GM10847 (cell line): ENCODE measurements around the gene TMEM245.
A peak's percentile ranks its signal among the peaks of the same experiment; 100 is the strongest.

Source experiments
- POLR2A ChIP-seq: IDR thresholded peaks from 2 replicates; pipeline ENCODE4 v1.6.1; 2011; ENCODE audit not compliant: insufficient read length; ENCODE audit errors: extremely low read depth

The TMEM245 gene

DNA sequence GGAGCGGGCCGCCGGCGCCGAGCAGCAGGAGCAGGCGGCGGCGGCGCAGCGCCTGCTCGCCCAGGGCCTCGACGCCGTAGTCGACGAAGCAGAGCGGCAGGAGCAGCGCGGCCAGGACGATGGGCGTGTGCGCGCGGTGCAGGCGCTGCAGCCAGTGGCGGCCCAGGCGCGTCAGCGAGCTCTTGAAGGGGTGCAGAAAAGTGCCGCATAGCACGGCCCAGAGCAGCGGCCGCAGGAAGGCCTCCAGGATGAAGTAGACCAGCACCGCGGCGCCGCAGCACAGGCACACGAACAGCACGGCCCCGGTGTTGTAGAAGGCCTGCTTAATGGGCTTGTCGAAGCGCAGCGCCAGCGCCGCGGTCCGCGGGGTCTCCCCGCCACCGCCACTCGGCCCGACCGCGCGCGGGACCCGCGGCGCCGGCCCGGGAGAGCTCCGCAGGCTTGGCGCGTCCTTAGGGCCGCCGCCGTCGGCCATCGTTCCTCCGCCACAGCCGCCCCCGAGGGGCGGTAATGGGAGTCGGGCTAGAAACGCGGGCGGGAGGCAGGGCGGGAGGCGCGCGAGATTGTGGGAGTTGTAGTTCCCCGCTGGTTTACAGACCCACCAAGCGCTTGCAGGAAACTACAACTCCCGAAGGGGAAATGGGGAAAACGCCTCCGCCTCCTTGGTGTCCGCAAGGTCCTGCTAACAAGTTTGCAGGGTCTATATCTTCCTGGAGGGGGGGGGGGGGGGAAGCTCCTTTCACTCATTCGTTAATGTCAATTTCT lies at the start of gene TMEM245:
TSS of gene TMEM245 (minus strand) at position 509 of the 765 bp plus-strand sequence. CDS start at position 475, 34 bp downstream.
- peak; percentile 81 for TF ChIP-seq POLR2A

DNA sequence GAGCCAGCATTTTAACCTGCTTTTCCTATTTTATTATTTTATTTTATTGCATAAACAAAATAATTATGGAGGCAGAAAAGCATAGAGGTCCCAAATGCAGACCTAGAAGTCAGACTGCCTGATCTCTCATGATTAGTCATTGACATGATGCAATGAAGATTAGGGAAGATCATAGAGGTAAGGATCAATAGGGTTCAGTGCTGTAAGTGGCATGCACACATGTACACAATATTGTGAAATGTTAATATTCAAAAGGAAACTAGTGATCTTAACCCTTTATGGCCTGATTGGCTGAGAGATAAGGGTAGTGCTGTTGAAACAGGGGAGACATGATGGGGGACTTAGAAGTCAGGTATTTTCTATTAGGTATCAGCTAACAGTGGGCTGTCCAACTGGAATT lies 48.4 kb upstream of the TMEM245 start:
- TF ChIP-seq POLR2A = no peak

DNA sequence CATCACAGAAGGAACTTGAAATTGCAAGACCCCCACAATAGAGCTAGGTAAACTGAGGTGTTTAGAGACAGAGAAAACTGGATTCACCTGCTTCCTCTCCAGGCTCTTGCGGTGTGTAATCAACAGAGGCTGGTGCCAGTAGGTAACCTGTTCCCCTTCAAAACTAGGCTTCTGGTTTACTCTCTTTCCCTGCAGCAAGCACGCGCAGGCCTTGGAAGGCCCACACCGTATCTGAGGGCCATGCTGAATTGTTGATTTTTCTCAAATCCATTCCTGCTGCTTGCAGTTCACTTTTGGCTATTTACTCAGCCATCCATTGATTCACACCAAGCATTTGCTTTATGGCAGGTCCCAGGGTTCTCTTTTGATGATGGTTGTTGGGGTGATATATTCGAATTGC lies 48.0 kb upstream of the TMEM245 start:
- TF ChIP-seq POLR2A = no peak

DNA sequence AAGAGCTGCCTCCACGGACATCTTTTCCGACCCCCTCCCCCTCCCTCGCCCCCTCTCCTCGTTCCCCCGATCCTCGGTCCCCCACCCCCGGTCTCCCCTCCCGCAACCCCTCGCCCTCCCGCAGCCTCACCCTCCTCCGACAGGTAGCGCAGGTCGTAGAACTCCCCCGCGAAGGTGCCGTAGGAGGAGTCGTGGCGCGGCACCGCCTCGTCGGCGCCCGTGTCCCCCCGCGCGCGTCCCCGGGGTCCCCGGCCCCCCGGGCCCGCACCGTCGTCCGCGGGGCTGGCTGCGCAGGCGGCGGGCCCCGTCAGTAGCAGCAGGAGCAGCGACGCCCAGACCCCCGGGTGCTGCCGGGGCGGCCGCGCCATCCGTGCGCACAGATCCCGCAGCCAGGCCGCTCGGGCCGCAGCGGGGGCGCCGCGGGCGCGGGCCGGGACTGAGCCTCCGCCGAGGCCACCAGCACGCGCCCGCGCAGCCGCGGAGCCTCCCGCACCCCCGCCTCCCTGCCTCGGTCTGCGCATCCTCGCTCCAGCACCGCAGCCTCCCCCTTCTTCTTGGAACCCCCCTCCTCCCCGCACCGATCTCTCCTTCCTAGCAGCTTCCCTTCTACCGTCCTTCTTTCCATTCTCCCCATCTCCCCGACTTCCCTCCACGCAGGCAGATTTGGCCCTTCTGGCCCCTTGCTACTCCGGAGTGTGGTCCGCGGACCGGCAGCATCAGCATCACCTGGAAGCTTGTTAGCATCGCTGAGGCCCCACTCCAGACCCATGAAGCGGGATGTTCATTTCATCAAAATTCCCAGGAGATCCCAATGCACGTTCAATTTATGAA lies 47.2 kb upstream of the TMEM245 start, which contains the start of gene FRRS1L:
TSS of gene FRRS1L (minus strand) at position 479 of the 831 bp plus-strand sequence. CDS start at position 368, 111 bp downstream.
- TF ChIP-seq POLR2A = no peak

DNA sequence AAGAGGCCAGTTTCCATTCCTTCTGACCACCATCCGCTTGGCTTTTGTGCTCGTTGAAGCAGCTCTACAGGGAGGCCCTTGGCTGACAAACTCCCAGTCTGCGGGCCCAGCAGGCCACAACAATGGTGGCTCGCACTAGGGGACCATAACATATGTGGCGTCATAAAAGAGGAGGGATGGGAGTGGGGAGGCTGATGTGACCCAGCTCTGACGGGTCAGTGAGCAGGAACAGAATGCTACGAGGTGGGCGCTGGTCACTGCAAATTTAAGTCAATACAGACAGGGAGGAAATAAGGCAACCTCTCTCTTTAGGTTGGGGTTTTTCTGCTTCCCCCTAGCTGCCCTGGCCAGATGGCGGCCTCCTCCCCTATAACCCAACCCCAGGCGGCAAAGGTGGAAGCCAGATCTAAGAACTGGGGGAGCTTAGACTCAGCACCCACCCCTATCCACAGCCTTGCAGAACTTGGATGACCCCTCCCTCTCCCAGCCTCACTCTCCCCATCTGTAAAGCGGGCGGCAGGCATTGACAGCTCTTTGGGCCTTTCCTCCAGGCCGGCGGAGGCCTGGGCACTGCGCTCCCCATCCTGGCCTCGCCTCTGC lies 46.5 kb upstream of the TMEM245 start:
- TF ChIP-seq POLR2A = no peak

DNA sequence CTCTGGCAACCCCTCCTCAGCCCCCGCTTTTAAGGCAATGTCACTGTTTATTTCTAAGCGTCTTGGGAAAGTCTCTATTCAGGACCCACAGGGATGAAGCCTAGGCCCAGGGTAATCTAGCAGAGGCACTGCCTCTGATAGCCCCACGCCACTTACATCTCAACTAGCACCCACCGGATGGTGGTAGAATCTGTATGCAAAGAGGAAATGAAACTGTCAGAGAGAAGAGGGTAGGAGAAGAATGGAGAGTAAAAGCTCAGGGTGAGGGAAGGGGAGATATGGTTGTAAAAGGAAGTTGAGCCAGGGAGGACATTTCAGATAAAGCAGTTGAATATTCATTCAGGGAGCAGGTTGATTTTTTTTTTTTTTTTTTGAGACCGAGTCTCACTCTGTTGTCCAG lies 44.3 kb upstream of the TMEM245 start:
- TF ChIP-seq POLR2A = no peak

DNA sequence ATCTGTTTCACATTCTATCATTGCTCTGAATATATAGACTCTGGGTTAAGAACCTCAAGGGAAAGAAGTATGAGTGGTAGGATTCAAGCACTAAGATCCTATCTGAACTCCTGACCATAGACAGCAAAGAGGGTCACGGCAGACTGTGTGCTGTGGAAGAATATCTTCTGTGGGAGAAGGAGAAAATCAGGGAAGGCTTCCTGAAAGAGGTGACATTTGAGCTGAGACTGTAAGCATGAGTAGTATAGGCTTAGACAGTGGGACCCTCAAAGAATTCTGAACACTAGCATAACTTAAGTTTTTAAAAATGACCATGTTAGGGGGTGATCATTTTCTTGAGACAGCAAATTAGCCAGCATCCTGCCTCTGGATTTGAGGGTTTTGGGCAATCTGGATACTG lies 43.4 kb upstream of the TMEM245 start:
- no peak for TF ChIP-seq POLR2A

DNA sequence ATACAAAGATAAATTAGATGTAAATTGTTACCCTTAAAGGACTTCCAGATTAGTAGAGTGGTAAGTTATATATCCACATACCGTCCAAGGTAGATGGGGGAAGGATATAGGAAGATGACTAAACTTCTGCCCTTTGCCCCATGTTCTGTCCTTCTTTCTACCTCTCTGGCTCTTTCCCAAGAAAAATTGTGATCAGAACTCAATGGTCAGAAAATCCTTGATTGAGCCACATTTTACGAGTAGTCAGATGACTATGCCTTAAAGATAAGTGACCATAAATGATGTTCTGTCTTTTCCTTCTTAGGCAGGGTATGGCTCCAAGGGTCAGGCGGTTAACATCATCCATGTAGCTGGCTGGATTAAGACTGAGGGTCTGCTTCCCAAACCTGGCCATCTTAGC lies 42.9 kb upstream of the TMEM245 start:
- TF ChIP-seq POLR2A = no peak

DNA sequence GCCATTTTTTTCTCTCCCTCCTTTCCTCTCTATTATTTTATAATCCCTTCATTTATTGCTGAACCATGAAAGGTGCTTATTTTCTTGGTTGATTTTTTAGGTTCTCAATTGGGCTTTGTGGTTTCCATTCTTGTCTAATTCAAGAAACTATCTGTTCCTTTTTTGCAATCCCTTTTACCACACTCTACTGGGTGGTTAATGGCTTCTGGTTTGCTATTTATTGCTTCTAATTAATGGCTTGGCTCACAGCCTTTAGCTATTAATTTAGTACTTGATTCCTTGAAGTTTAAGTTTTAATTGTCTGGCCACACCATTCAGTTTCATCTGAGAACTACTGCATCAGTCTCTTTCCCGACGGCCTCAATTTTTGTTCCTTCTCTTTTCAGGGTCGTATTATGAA lies 41.7 kb upstream of the TMEM245 start:
- TF ChIP-seq POLR2A = no peak

DNA sequence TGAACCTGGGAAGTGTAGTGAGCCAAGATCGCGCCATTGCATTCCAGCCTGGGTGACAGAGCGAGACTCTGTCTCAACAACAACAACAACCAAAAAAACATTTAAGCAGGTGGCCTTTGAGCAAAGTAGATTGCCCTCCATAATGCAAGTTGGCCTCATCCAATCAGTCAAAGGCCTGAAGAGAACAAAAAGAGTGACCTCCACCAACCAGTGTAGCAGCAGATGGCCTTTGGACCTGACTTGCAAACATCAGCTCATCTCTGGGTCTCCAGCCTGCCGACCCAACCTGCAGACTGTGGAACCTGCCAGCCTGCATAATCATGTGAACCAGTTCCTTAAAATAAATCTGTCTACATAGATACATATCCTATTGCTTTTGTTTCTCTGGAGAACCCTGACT lies 39.8 kb upstream of the TMEM245 start:
- TF ChIP-seq POLR2A = no peak

DNA sequence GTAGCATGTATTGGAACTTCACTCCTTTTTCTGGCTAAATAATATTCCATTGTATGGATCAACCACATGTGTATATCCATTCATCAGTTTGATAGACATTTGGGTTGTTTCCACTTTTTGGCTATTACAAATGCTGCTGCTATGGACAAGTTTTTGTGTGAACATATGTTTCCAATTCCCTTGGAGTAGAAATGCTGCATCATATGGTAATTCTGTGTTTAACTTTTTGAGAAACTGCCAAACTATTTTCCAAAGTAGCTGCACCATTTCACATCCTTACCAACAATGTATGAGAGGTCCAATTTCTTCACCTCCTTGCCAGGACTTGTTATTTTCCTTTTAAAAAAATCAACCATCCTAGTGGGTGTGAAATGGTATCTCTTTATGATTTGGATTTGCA lies 38.9 kb upstream of the TMEM245 start:
- TF ChIP-seq POLR2A = no peak

DNA sequence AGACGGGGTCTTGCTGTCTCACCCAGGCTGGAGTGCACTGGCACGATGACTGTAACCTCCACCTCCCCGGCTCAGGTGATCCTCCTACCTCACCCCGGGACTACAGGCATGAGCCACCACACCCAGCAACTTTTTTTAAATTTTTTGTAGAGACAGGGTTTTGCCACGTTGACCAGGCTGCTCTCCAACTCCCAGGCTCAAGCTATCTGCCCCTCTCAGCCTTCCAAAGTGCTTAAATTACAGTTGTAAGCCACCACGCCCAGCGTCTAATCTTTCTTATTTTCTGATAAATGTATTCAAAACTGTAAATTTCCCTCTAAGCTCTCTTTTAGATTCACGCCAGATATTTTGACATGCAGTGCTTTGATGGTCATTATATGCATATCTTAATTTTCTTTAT lies 37.0 kb upstream of the TMEM245 start:
- TF ChIP-seq POLR2A = no peak

DNA sequence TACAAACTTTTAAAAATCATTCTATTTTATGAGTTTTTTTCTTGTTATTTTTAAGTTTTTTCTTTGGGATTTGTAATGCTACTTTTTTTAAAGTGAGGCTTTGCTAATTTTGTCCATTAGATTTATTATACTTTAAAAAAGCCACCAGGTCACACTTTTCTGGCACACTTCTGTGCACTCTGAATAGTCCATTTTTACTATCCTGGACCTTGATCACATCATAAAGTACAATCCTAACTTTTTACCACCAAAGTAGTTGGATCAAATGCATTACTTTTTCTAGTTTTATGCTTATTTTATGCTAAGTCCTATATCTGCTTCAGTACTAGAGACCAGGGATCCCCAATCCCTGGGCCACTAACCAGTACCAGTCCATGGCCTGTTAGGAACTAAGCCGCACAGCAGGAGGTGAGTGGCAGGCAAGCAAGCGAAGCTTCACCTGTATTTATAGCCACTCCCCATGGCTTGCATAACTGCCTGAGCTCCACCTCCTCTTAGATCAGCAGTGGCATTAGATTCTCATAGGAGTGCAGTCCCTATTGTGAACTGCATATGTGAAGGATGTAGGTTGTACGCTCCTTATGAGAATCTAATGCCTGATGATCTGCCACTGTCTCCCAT lies 31.3 kb upstream of the TMEM245 start:
- no peak for TF ChIP-seq POLR2A

DNA sequence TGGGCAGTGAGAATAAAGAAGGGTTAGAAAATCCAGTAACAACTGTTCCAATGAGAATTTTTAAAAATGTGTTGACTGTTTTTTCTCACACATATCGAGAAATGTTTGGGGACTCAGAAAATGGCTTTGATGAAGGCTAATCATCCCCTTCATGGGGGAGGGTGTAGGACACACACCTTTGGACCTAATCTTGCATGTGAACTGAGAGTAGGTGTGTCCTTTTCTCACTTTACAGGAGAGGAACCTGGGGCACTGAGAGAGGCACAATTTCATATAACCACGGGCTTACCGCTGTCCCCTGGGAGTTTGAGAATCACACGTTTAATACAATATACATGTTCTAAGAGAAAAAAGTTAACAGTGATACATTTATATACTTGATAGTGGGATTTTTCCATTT lies 30.0 kb upstream of the TMEM245 start:
- TF ChIP-seq POLR2A = no peak

DNA sequence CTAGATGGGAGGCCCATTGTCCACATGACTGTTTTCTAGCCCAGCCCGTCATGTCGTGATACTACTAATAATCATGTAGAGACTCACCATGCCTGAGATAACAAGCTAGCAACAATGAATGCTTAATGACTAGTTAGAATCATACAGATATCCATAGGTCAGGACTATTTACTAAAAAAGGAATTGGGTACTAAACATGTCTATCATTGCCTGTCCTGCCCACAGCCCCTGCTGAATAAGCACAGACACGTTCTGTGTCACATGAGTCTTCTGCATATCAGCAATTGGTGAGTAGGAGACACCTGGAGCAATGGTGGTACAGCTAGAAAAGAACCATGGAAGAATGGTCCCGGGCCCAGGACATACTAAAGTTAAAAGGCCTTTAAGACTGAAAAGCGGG lies 29.3 kb upstream of the TMEM245 start:
- TF ChIP-seq POLR2A = no peak
